Measurements from ENCODE around the gene COPS4.

The COPS4 gene

GRCh38 chr4:83024233-83024632, 10.8 kb upstream of the COPS4 start:
- H3K18ac ChIP-seq (ENCODE audit: low read depth in 1 of 2, low read length in 2 of 2), result no peak overlapping the region
- no peak overlapping the region for H2AFZ ChIP-seq (ENCODE audit: low read depth, low read length)
- no peaks in the 10 kb centered on the region for H3K36me3 ChIP-seq (ENCODE audit: control insufficient read depth in 1 of 2, insufficient read depth in 2 of 2, low read depth in 1 of 2, low read length in 2 of 2)
- H3K79me1 ChIP-seq (replicated peaks; ENCODE audit: low read length, poor library complexity, severe bottlenecking), result no peaks in the 10 kb centered on the region
- no peaks in the 10 kb centered on the region for H3K4me1 ChIP-seq (ENCODE audit: control insufficient read depth, insufficient read depth, low read depth, low read length)
- no peak overlapping the region for H3K4me3 ChIP-seq (ENCODE audit: insufficient read depth in 1 of 2, low read depth in 1 of 2, low read length in 2 of 2)
- H2BK12ac ChIP-seq (ENCODE audit: low read length in 2 of 2), result no peak overlapping the region
- H3K27me3 ChIP-seq (ENCODE audit: control insufficient read depth in 1 of 2, insufficient read depth in 1 of 2, low read length in 2 of 2), result no peaks in the 10 kb centered on the region
- H2AK5ac ChIP-seq (ENCODE audit: low read length, severe bottlenecking), result no peak overlapping the region
- H2BK120ac ChIP-seq (ENCODE audit: low read depth, low read length), result no peak overlapping the region
- no peak for DNase-seq
- peaks cover 22% of the 10 kb centered on the region for H3K9me3 ChIP-seq (ENCODE audit: control insufficient read depth, low read length)
- no peak overlapping the region for H3K4ac ChIP-seq (ENCODE audit: low read depth in 1 of 2, low read length in 2 of 2)
- H2BK15ac ChIP-seq (ENCODE audit: low read depth, poor library complexity, severe bottlenecking), result no peak overlapping the region
- no peak overlapping the region for H3K4me2 ChIP-seq (ENCODE audit: low read length, poor library complexity, severe bottlenecking)
- H3K9ac ChIP-seq (ENCODE audit: low read length), result no peak overlapping the region
- WGBS, result no CpG with 5 or more reads among the region's 2 CpGs
- H2BK5ac ChIP-seq (ENCODE audit: low read depth, low read length, poor library complexity, severe bottlenecking), result no peak overlapping the region
- H3K14ac ChIP-seq (ENCODE audit: low read length in 2 of 2), result no peak overlapping the region
- no peak overlapping the region for H3K27ac ChIP-seq (ENCODE audit: low read length, poor library complexity, severe bottlenecking)
- H4K8ac ChIP-seq (ENCODE audit: low read length), result no peak overlapping the region
- H4K91ac ChIP-seq (ENCODE audit: low read length), result no peak overlapping the region
- H3K23ac ChIP-seq (ENCODE audit: low read length in 2 of 2), result no peak overlapping the region

- Histone ChIP-seq H3K27ac (ENCODE audit: low read length, poor library complexity, severe bottlenecking) (no peak overlapping the region), H2AFZ (ENCODE audit: low read depth, low read length) (no peak overlapping the region), H2BK12ac (ENCODE audit: low read length in 2 of 2) (no peak overlapping the region), H3K18ac (ENCODE audit: low read depth in 1 of 2, low read length in 2 of 2) (no peak overlapping the region), H3K27me3 (ENCODE audit: control insufficient read depth in 1 of 2, insufficient read depth in 1 of 2, low read length in 2 of 2) (no peaks in the 10 kb centered on the region), H3K4me2 (ENCODE audit: low read length, poor library complexity, severe bottlenecking) (no peak overlapping the region), H3K4ac (ENCODE audit: low read depth in 1 of 2, low read length in 2 of 2) (no peak overlapping the region), H3K14ac (ENCODE audit: low read length in 2 of 2) (no peak overlapping the region), H4K91ac (ENCODE audit: low read length) (no peak overlapping the region), H3K9me3 (ENCODE audit: control insufficient read depth, low read length) (peaks cover 22% of the 10 kb centered on the region), H2BK15ac (ENCODE audit: low read depth, poor library complexity, severe bottlenecking) (no peak overlapping the region), H2AK5ac (ENCODE audit: low read length, severe bottlenecking) (no peak overlapping the region), H2BK5ac (ENCODE audit: low read depth, low read length, poor library complexity, severe bottlenecking) (no peak overlapping the region), H3K4me3 (ENCODE audit: insufficient read depth in 1 of 2, low read depth in 1 of 2, low read length in 2 of 2) (no peak overlapping the region), H2BK120ac (ENCODE audit: low read depth, low read length) (no peak overlapping the region), H4K8ac (ENCODE audit: low read length) (no peak overlapping the region), H3K79me1 (replicated peaks; ENCODE audit: low read length, poor library complexity, severe bottlenecking) (no peaks in the 10 kb centered on the region), H3K4me1 (ENCODE audit: control insufficient read depth, insufficient read depth, low read depth, low read length) (no peaks in the 10 kb centered on the region), H3K9ac (ENCODE audit: low read length) (no peak overlapping the region), H3K36me3 (ENCODE audit: control insufficient read depth in 1 of 2, insufficient read depth in 2 of 2, low read depth in 1 of 2, low read length in 2 of 2) (no peaks in the 10 kb centered on the region), H3K23ac (ENCODE audit: low read length in 2 of 2) (no peak overlapping the region)
- no peak for DNase-seq
Observed at GRCh38 chr4:83025563-83025962, 9.4 kb upstream of the COPS4 start.

GRCh38 chr4:83028976-83029375, 6.0 kb upstream of the COPS4 start:
- WGBS, result 92% methylated on average over 1 of the region's 3 CpGs
- no peak for DNase-seq
- Histone ChIP-seq H3K4me2 (ENCODE audit: low read length, poor library complexity, severe bottlenecking) (no peak overlapping the region), H3K4me1 (ENCODE audit: control insufficient read depth, insufficient read depth, low read depth, low read length) (no peaks in the 10 kb centered on the region), H3K4me3 (ENCODE audit: insufficient read depth in 1 of 2, low read depth in 1 of 2, low read length in 2 of 2) (no peak overlapping the region), H3K9ac (ENCODE audit: low read length) (no peak overlapping the region), H2BK120ac (ENCODE audit: low read depth, low read length) (no peak overlapping the region), H3K23ac (ENCODE audit: low read length in 2 of 2) (no peak overlapping the region), H2AFZ (ENCODE audit: low read depth, low read length) (no peak overlapping the region), H3K36me3 (ENCODE audit: control insufficient read depth in 1 of 2, insufficient read depth in 2 of 2, low read depth in 1 of 2, low read length in 2 of 2) (no peaks in the 10 kb centered on the region), H2BK15ac (ENCODE audit: low read depth, poor library complexity, severe bottlenecking) (no peak overlapping the region), H3K14ac (ENCODE audit: low read length in 2 of 2) (no peak overlapping the region), H3K79me1 (replicated peaks; ENCODE audit: low read length, poor library complexity, severe bottlenecking) (no peaks in the 10 kb centered on the region), H2BK5ac (ENCODE audit: low read depth, low read length, poor library complexity, severe bottlenecking) (no peak overlapping the region), H3K18ac (ENCODE audit: low read depth in 1 of 2, low read length in 2 of 2) (no peak overlapping the region), H4K91ac (ENCODE audit: low read length) (no peak overlapping the region), H2AK5ac (ENCODE audit: low read length, severe bottlenecking) (no peak overlapping the region), H4K8ac (ENCODE audit: low read length) (no peak overlapping the region), H2BK12ac (ENCODE audit: low read length in 2 of 2) (no peak overlapping the region), H3K27ac (ENCODE audit: low read length, poor library complexity, severe bottlenecking) (no peak overlapping the region), H3K4ac (ENCODE audit: low read depth in 1 of 2, low read length in 2 of 2) (no peak overlapping the region), H3K27me3 (ENCODE audit: control insufficient read depth in 1 of 2, insufficient read depth in 1 of 2, low read length in 2 of 2) (no peaks in the 10 kb centered on the region), H3K9me3 (ENCODE audit: control insufficient read depth, low read length) (peaks cover 16% of the 10 kb centered on the region)

- Histone ChIP-seq H4K8ac (ENCODE audit: low read length) (no peak overlapping the region), H3K27me3 (ENCODE audit: control insufficient read depth in 1 of 2, insufficient read depth in 1 of 2, low read length in 2 of 2) (no peaks in the 10 kb centered on the region), H2BK12ac (ENCODE audit: low read length in 2 of 2) (no peak overlapping the region), H3K9me3 (ENCODE audit: control insufficient read depth, low read length) (peaks cover 10% of the 10 kb centered on the region), H3K4me3 (ENCODE audit: insufficient read depth in 1 of 2, low read depth in 1 of 2, low read length in 2 of 2) (no peak overlapping the region), H4K91ac (ENCODE audit: low read length) (no peak overlapping the region), H2BK15ac (ENCODE audit: low read depth, poor library complexity, severe bottlenecking) (no peak overlapping the region), H3K14ac (ENCODE audit: low read length in 2 of 2) (no peak overlapping the region), H2BK120ac (ENCODE audit: low read depth, low read length) (no peak overlapping the region), H3K36me3 (ENCODE audit: control insufficient read depth in 1 of 2, insufficient read depth in 2 of 2, low read depth in 1 of 2, low read length in 2 of 2) (no peaks in the 10 kb centered on the region), H3K27ac (ENCODE audit: low read length, poor library complexity, severe bottlenecking) (no peak overlapping the region), H3K4me2 (ENCODE audit: low read length, poor library complexity, severe bottlenecking) (no peak overlapping the region), H2AK5ac (ENCODE audit: low read length, severe bottlenecking) (no peak overlapping the region), H3K9ac (ENCODE audit: low read length) (no peak overlapping the region), H3K4me1 (ENCODE audit: control insufficient read depth, insufficient read depth, low read depth, low read length) (no peaks in the 10 kb centered on the region), H3K18ac (ENCODE audit: low read depth in 1 of 2, low read length in 2 of 2) (no peak overlapping the region), H3K4ac (ENCODE audit: low read depth in 1 of 2, low read length in 2 of 2) (no peak overlapping the region), H2AFZ (ENCODE audit: low read depth, low read length) (no peak overlapping the region), H3K79me1 (replicated peaks; ENCODE audit: low read length, poor library complexity, severe bottlenecking) (no peaks in the 10 kb centered on the region), H3K23ac (ENCODE audit: low read length in 2 of 2) (no peak overlapping the region), H2BK5ac (ENCODE audit: low read depth, low read length, poor library complexity, severe bottlenecking) (no peak overlapping the region)
- DNase-seq, result no peak
- WGBS, result 76% methylated on average over 1 of the region's 1 CpG
Observed at GRCh38 chr4:83029688-83030087, 5.3 kb upstream of the COPS4 start.
